ENCODE data around the gene NPAS2.

GRCh38 chr2:101012706-101013181 lies 192.8 kb downstream of the NPAS2 start:
- TF ChIP-seq CTCF (IDR thresholded peaks at IDR 0.05) (peak; percentile 80 to 89 (median 84)), POLR2A (IDR thresholded peaks at IDR 0.05) (no peak)

All from transverse colon (tissue), 3 donors.